Activated B cell treated with CpG ODN at 0.5 μM for 24 hours (primary cell): ENCODE measurements around the gene UBASH3A. TPM values are rescaled to one million over a fixed set of nuclear protein-coding genes. Genes with fewer than 3 reads are reported as not detected.

ENCODE experiments used
- ATAC-seq: fragments of 200-7000 bp; cut with Tn5 transposase; one replicate; pipeline ENCODE4 v1.10.0; 2021; ENCODE audit warnings: low read depth, mild to moderate bottlenecking, moderate library complexity
- CTCF ChIA-PET: fragments of 350-600 bp; sonication (Branson Sonifier 250); formaldehyde crosslinking; loops from one replicate; lab custom pipeline; 2021; ENCODE audit warnings: antibody characterized with exemption; lab: Charles Lee
- POLR2A ChIA-PET: fragments of 350-600 bp; sonication (Branson Sonifier 250); formaldehyde crosslinking; loops from one replicate; lab custom pipeline; 2021; ENCODE audit warnings: antibody characterized with exemption; lab: Charles Lee
- DNase-seq: peaks from one replicate; pipeline ENCODE4 v3.0.0; 2022
- H3K27ac Mint-ChIP-seq: one replicate; pipeline ENCODE4 v1.8.0; 2020; ENCODE audit warnings: mixed read lengths
- H3K27me3 Mint-ChIP-seq: one replicate; pipeline ENCODE4 v1.8.0; 2021; ENCODE audit warnings: mixed read lengths
- H3K36me3 Mint-ChIP-seq: one replicate; pipeline ENCODE4 v1.8.0; 2021; ENCODE audit warnings: low read depth, mixed read lengths
- H3K4me1 Mint-ChIP-seq: one replicate; pipeline ENCODE4 v1.8.0; 2021; ENCODE audit warnings: mixed read lengths
- H3K4me3 Mint-ChIP-seq: one replicate; pipeline ENCODE4 v1.8.0; 2020; ENCODE audit warnings: mild to moderate bottlenecking, mixed read lengths
- H3K9me3 Mint-ChIP-seq: one replicate; pipeline ENCODE4 v1.8.0; 2020; ENCODE audit warnings: mixed read lengths
- CTCF ChIP-seq: fragments of 200-600 bp; IDR thresholded peaks from one replicate; pipeline ENCODE4 v1.8.0; 2022; ENCODE audit warnings: antibody characterized with exemption, mild to moderate bottlenecking
- intact Hi-C: fragments of 100-400 bp; cut with micrococcal nuclease; formaldehyde crosslinking; loops from one replicate; pipeline ENCODE4 v1.15.1; 2024
- total RNA-seq: library from RNA; stranded (reverse); gene quantifications from 2 replicates; pipeline ENCODE4 v1.2.3, GENCODE V29; 2022

UBASH3A gene
- total RNA-seq, 1 donor from 2014 or later, result not detected

- TF ChIP-seq CTCF, result no peak
- ATAC-seq (peak; percentile 32), DNase-seq (peak; percentile 34)
- Mint-ChIP-seq H3K27me3 (peaks cover 3% of the 10 kb centered on the region), H3K36me3 (no peaks in the 10 kb centered on the region), H3K4me3 (peak overlapping the region; percentile 75), H3K4me1 (peaks cover 88% of the 10 kb centered on the region), H3K27ac (peak overlapping the region; percentile 87), H3K9me3 (no peaks in the 10 kb centered on the region)
- POLR2A ChIA-PET, result interaction anchor here (0.5 to 1.5 kb wide), 4 partner anchors 9 to 537 kb away, joined by 4 to 6 read pairs (median 5); partner anchors contain the start of gene RSPH1
- intact Hi-C loops, result loop anchor here (1.0 to 10.0 kb wide), 7 partner anchors 9 to 460 kb away; no protein-coding TSS in a partner anchor
- CTCF ChIA-PET, result interaction anchor here (5.0 kb wide), 1 partner anchor 71 kb away, joined by 38 read pairs; no protein-coding TSS in a partner anchor
Observed at GRCh38 chr21:42465008-42465802, 61.5 kb downstream of the UBASH3A start.

- ATAC-seq (peak; percentile 30), DNase-seq (no peak)
- intact Hi-C loops, result loop anchor here (1.0 to 10.0 kb wide), 7 partner anchors 9 to 461 kb away; no protein-coding TSS in a partner anchor
- H3K27ac Mint-ChIP-seq, result peak overlapping the region; percentile 87
- H3K27me3 Mint-ChIP-seq, result peaks cover 3% of the 10 kb centered on the region
- H3K4me1 Mint-ChIP-seq, result peaks cover 83% of the 10 kb centered on the region
- H3K36me3 Mint-ChIP-seq, result no peaks in the 10 kb centered on the region
- TF ChIP-seq CTCF, result no peak
- H3K4me3 Mint-ChIP-seq, result peak overlapping the region; percentile 75
- CTCF ChIA-PET, result interaction anchor here (5.0 kb wide), 1 partner anchor 70 kb away, joined by 38 read pairs; no protein-coding TSS in a partner anchor
- POLR2A ChIA-PET, result interaction anchor here (0.5 to 1.5 kb wide), 4 partner anchors 9 to 537 kb away, joined by 4 to 6 read pairs (median 5); partner anchors contain the start of gene RSPH1
- no peaks in the 10 kb centered on the region for H3K9me3 Mint-ChIP-seq
Observed at GRCh38 chr21:42465803-42466127, 62.1 kb downstream of the UBASH3A start.

- DNase-seq, result peak; percentile 11
- no peak for ATAC-seq
- Mint-ChIP-seq H3K27ac (peak overlapping the region; percentile 50), H3K27me3 (peaks cover 3% of the 10 kb centered on the region), H3K4me1 (peaks cover 75% of the 10 kb centered on the region), H3K4me3 (no peak overlapping the region), H3K9me3 (no peaks in the 10 kb centered on the region), H3K36me3 (no peaks in the 10 kb centered on the region)
- ChIA-PET POLR2A (interaction anchor here (0.7 to 1.4 kb wide), 4 partner anchors 47 to 70 kb away, joined by 3 to 6 read pairs (median 4); partner anchors contain the start of gene SLC37A1), CTCF (interaction anchor here (1.0 to 5.0 kb wide), 13 partner anchors 11 to 157 kb away, joined by 3 to 38 read pairs (median 3); no protein-coding TSS in a partner anchor)
- no peak for TF ChIP-seq CTCF
- intact Hi-C loops, result loop anchor here (1.0 to 10.0 kb wide), 2 partner anchors 30 to 462 kb away; partner anchors contain the start of gene RSPH1
Observed at GRCh38 chr21:42466700-42467099, 63.0 kb downstream of the UBASH3A start.

GRCh38 chr21:42467140-42467983 lies 63.7 kb downstream of the UBASH3A start:
- Mint-ChIP-seq H3K27ac (no peak overlapping the region), H3K36me3 (no peaks in the 10 kb centered on the region), H3K4me1 (peaks cover 69% of the 10 kb centered on the region), H3K27me3 (peaks cover 3% of the 10 kb centered on the region), H3K9me3 (no peaks in the 10 kb centered on the region), H3K4me3 (peak overlapping the region; percentile 6)
- TF ChIP-seq CTCF, result no peak
- ChIA-PET POLR2A (interaction anchor here (0.7 to 1.4 kb wide), 4 partner anchors 47 to 69 kb away, joined by 3 to 6 read pairs (median 4); partner anchors contain the start of gene SLC37A1), CTCF (interaction anchor here (1.0 to 5.0 kb wide), 13 partner anchors 10 to 157 kb away, joined by 3 to 38 read pairs (median 3); no protein-coding TSS in a partner anchor)
- DNase-seq (peak; percentile 13), ATAC-seq (no peak)
- intact Hi-C loops, result loop anchor here (1.0 to 10.0 kb wide), 2 partner anchors 29 to 463 kb away; partner anchors contain the start of gene RSPH1
